K562 (cell line): ENCODE measurements around the gene APOBEC3A. TPM values are rescaled to one million over a fixed set of nuclear protein-coding genes. Genes with fewer than 3 reads are reported as not detected.

Experiments used
- ATAC-seq: fragments of 200-7000 bp; cut with Tn5 transposase; 3 replicates; pipeline ENCODE4 v1.9.1; 2020; ENCODE audit warnings: moderate library complexity
- BruUV-seq: library from RNA; stranded (reverse); fragments of 400-500 nt; replicated peaks from 2 replicates; lab custom pipeline; 2021; lab: Mats Ljungman, UMichigan
- CTCF ChIA-PET: fragments of 300-600 bp; formaldehyde crosslinking; extraction: SDS; loops from one replicate; lab custom pipeline; 2021; ENCODE audit warnings: low intra/inter-chr PET ratio; lab: Yijun Ruan, JAX
- POLR2A ChIA-PET: fragments of 300-600, 350-650 bp; sonication (Branson Sonifier 250); formaldehyde crosslinking; extraction: SDS; loops from one replicate; lab custom pipeline; 2021; ENCODE audit warnings: antibody characterized with exemption, inconsistent platforms; lab: Yijun Ruan, JAX
- DNase-seq, 4 experiments: peaks; one replicate each; pipeline versions ENCODE4 v3.0.0 to v3.0.0-alpha.2; 2011 to 2018; ENCODE audit warnings: low spot score in 3 of 4, mixed read lengths in 3 of 4; ENCODE audit errors: extremely low read depth in 1 of 4
- FAIRE-seq: peaks from 2 replicates; lab custom pipeline; 2011; peaks lifted over from hg19 to GRCh38; lab: Jason Lieb, UNC
- H2AFZ ChIP-seq: 2 replicates; pipeline ENCODE4 v1.6.0; 2011; ENCODE audit warnings: low read depth, low read length, control low read depth, inconsistent platforms
- H3K27ac ChIP-seq: fragments of 200-600 bp; 3 replicates; pipeline ENCODE4 v1.8.0; 2011; ENCODE audit warnings: low read depth, mild to moderate bottlenecking, control low read depth, inconsistent platforms, low read length, moderate library complexity, mixed read lengths; ENCODE audit errors: extremely low read depth
- H3K27me3 ChIP-seq, 2 experiments: fragments of 300-600 bp in 1 of 2; 2 replicates in 1 of 2; 3 replicates in 1 of 2; pipeline versions ENCODE4 v1.6.0 to v1.8.0; 2011; ENCODE audit warnings: inconsistent platforms in 2 of 2, low read length in 2 of 2, mild to moderate bottlenecking in 1 of 2, mixed read lengths in 1 of 2, moderate library complexity in 1 of 2; ENCODE audit not compliant: control insufficient read depth in 2 of 2, insufficient read depth in 2 of 2
- H3K36me3 ChIP-seq: fragments of 300-600 bp; 3 replicates; pipeline ENCODE4 v1.8.0; 2011; ENCODE audit warnings: mild to moderate bottlenecking, low read length, inconsistent platforms; ENCODE audit not compliant: control insufficient read depth, insufficient read depth
- H3K4me1 ChIP-seq, 2 experiments: fragments of 200-600 bp in 1 of 2; replicated peaks in 1 of 2; 2 replicates in 1 of 2; 3 replicates in 1 of 2; pipeline versions ENCODE4 v1.5.1 to v1.8.0; 2011; ENCODE audit warnings: inconsistent platforms in 2 of 2, low read length in 2 of 2, mild to moderate bottlenecking in 1 of 2, mixed read lengths in 1 of 2, moderate library complexity in 1 of 2; ENCODE audit not compliant: control insufficient read depth in 2 of 2, insufficient read depth in 2 of 2
- H3K4me2 ChIP-seq: 2 replicates; pipeline ENCODE4 v1.6.1; 2011; ENCODE audit warnings: low read length, control low read depth, inconsistent platforms, mixed read lengths; ENCODE audit not compliant: insufficient read depth
- H3K4me3 ChIP-seq: fragments of 200-600 bp; sonication (generic), shearing (Covaris generic); 2 replicates; pipeline ENCODE4 v1.5.1; 2016; ENCODE audit warnings: control low read depth, inconsistent platforms
- H3K79me2 ChIP-seq: fragments of 200-600 bp; 3 replicates; pipeline ENCODE4 v1.8.0; 2011; ENCODE audit warnings: low read length, inconsistent platforms; ENCODE audit not compliant: control insufficient read depth, insufficient read depth
- H3K9ac ChIP-seq, 2 experiments: 2 replicates each; pipeline versions ENCODE4 v1.6.0 to v1.6.1; 2011; ENCODE audit warnings: low read depth in 2 of 2, low read length in 2 of 2, control low read depth in 1 of 2, inconsistent platforms in 1 of 2, mild to moderate bottlenecking in 1 of 2, mixed read lengths in 1 of 2; ENCODE audit not compliant: insufficient read depth in 1 of 2
- H3K9me1 ChIP-seq: one replicate; pipeline ENCODE4 v1.6.0; 2011; ENCODE audit warnings: inconsistent platforms, mild to moderate bottlenecking, low read length, moderate library complexity; ENCODE audit not compliant: control insufficient read depth, insufficient read depth
- H3K9me3 ChIP-seq: replicated peaks from 2 replicates; pipeline ENCODE4 v1.5.1; 2011; ENCODE audit warnings: low read depth, low read length, inconsistent platforms; ENCODE audit not compliant: control insufficient read depth, insufficient read depth
- H4K20me1 ChIP-seq: replicated peaks from 2 replicates; pipeline ENCODE4 v1.6.1; 2011; ENCODE audit warnings: low read length, inconsistent platforms, mixed read lengths; ENCODE audit not compliant: control insufficient read depth, insufficient read depth
- CBX3 ChIP-seq, 2 experiments: IDR thresholded peaks; 1 replicate in 1 of 2; 2 replicates in 1 of 2; pipeline ENCODE4 v1.6.1; 2012; ENCODE audit warnings: inconsistent platforms in 2 of 2, low read length in 2 of 2, borderline replicate concordance in 1 of 2, control low read depth in 1 of 2
- HDAC2 ChIP-seq: fragments of 450-650 bp; IDR thresholded peaks from 2 replicates; pipeline ENCODE4 v1.6.1; 2016; ENCODE audit warnings: mild to moderate bottlenecking
- SREBF2 ChIP-seq: sonication (generic); formaldehyde crosslinking; IDR thresholded peaks from 2 replicates; pipeline ENCODE4 v1.4.0; 2020; ENCODE audit warnings: mild to moderate bottlenecking, missing genetic modification reagents
- TAF15 ChIP-seq: fragments of 200-400 bp; formaldehyde crosslinking; IDR thresholded peaks from 2 replicates; pipeline ENCODE4 v1.6.1; 2017; ENCODE audit warnings: mild to moderate bottlenecking, low read depth, low read length, moderate library complexity
- TCF7 ChIP-seq: sonication (generic); IDR thresholded peaks from 2 replicates; pipeline ENCODE4 v1.6.1; 2016; ENCODE audit warnings: antibody characterized with exemption, borderline replicate concordance
- ZNF212 ChIP-seq: fragments of 450-650 bp; formaldehyde crosslinking; IDR thresholded peaks from 2 replicates; pipeline ENCODE4 v1.4.0; 2020; ENCODE audit warnings: mild to moderate bottlenecking
- WGBS: fragments of 100-300 bp; shearing (Covaris generic); methylation state at CpG from one replicate; pipeline ENCODE4 v1.1.6; 2016; ENCODE audit warnings: low coverage, mixed read lengths; ENCODE audit not compliant: insufficient coverage; ENCODE audit errors: missing lambda C conversion rate; 5-methylcytosine and 5-hydroxymethylcytosine counted together
- in situ Hi-C: fragments of 300-500 bp; cut with MboI; formaldehyde crosslinking; loops from 4 replicates; pipeline ENCODE4 v1.15.0; 2018; ENCODE audit warnings: inconsistent platforms, mixed read lengths
- intact Hi-C: fragments of 100-400 bp; cut with micrococcal nuclease; formaldehyde crosslinking; loops from 2 replicates; pipeline ENCODE4 v1.14.2; 2022
- polyA plus RNA-seq, 8 experiments: library from polyadenylated mRNA; depleted of rRNA in 4 of 8; stranded (reverse) in 5 of 8; unstranded in 3 of 8; fragments of >200 nt; fragmentation: Nextera tagmentation in 2 of 8; fragmentation: Illumina TruSeq in 1 of 8; extraction: Ambion mirVana in 2 of 8; extraction: Trizol in 1 of 8; gene quantifications; 2 replicates each; pipeline versions ENCODE4 v1.2.1 to v1.2.3, GENCODE V29; 2011 to 2014; ENCODE audit warnings: inconsistent platforms in 1 of 8, missing spikeins in 1 of 8
- total RNA-seq, 7 experiments: library from RNA; depleted of rRNA in 6 of 7; stranded (reverse); fragments of >200 nt in 6 of 7; fragmentation: Illumina TruSeq in 2 of 7; extraction: Trizol in 2 of 7; gene quantifications; 2 replicates each; pipeline versions ENCODE4 v1.2.1 to v1.2.3, GENCODE V29; 2011 to 2021; ENCODE audit warnings: low replicate concordance in 1 of 7
- TF ChIP-seq, protein P1 (sequence below): fragments of 450-650 bp; conservative IDR thresholded peaks from 2 replicates; pipeline ENCODE4 v1.6.1; 2016; ENCODE audit warnings: missing genetic modification characterization, low read depth, mild to moderate bottlenecking, missing compliant biosample characterization, moderate library complexity
- TF ChIP-seq, protein P2 (sequence below): sonication (generic); formaldehyde crosslinking; IDR thresholded peaks from 2 replicates; pipeline ENCODE4 v1.8.0; 2022; ENCODE audit warnings: missing genetic modification reagents, mild to moderate bottlenecking, borderline replicate concordance
- TF ChIP-seq, protein P3 (sequence below): IDR thresholded peaks from 2 replicates; pipeline ENCODE4 v1.6.1; 2011; ENCODE audit not compliant: insufficient read length; ENCODE audit errors: extremely low read depth
- TF ChIP-seq, protein P4 (sequence below): sonication (generic); formaldehyde crosslinking; IDR thresholded peaks from 2 replicates; pipeline ENCODE4 v1.8.0; 2022; ENCODE audit warnings: mild to moderate bottlenecking, missing genetic modification reagents
- TF ChIP-seq, protein P5 (sequence below): fragments of 250-450 bp; sonication (Bioruptor Pico); IDR thresholded peaks from 2 replicates; pipeline ENCODE4 v1.9.0; 2021; ENCODE audit warnings: mild to moderate bottlenecking, inconsistent platforms

The APOBEC3A gene
- total and polyA plus RNA-seq, 9 of the 15 experiments (the other 6 are each of a cell fraction or from before 2014, with no cell fraction given): 0.04 TPM; not detected in 8

DNA sequence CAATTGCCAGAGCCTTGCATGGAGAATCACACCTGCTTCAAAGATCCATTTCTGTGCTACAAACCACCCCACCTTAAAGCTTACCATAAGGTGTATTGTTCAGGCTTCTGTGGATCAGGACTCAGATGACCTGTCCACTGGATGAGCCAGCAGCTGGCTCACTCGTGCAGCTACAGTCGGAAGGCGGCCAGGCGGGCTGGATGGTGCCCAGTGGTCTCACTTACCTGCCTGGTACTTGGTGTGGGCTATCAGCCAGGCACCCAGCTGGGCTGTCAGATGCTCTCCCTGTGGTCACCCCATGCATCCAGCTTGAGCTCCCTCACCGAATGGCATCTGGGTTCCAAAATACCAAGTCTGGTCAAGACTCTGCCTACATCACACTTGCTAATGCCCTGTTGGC, 13.8 kb downstream of the APOBEC3A start (continued):
- TF ChIP-seq, protein P1, sequence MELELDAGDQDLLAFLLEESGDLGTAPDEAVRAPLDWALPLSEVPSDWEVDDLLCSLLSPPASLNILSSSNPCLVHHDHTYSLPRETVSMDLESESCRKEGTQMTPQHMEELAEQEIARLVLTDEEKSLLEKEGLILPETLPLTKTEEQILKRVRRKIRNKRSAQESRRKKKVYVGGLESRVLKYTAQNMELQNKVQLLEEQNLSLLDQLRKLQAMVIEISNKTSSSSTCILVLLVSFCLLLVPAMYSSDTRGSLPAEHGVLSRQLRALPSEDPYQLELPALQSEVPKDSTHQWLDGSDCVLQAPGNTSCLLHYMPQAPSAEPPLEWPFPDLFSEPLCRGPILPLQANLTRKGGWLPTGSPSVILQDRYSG (tag): no peak
- TF ChIP-seq CBX3 (IDR thresholded peaks at IDR 0.05; ENCODE audit: borderline replicate concordance in 1 of 2, low read length in 2 of 2): no peak
- TF ChIP-seq, protein P2, sequence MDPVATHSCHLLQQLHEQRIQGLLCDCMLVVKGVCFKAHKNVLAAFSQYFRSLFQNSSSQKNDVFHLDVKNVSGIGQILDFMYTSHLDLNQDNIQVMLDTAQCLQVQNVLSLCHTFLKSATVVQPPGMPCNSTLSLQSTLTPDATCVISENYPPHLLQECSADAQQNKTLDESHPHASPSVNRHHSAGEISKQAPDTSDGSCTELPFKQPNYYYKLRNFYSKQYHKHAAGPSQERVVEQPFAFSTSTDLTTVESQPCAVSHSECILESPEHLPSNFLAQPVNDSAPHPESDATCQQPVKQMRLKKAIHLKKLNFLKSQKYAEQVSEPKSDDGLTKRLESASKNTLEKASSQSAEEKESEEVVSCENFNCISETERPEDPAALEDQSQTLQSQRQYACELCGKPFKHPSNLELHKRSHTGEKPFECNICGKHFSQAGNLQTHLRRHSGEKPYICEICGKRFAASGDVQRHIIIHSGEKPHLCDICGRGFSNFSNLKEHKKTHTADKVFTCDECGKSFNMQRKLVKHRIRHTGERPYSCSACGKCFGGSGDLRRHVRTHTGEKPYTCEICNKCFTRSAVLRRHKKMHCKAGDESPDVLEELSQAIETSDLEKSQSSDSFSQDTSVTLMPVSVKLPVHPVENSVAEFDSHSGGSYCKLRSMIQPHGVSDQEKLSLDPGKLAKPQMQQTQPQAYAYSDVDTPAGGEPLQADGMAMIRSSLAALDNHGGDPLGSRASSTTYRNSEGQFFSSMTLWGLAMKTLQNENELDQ (CRISPR knock-in tag): no peak
- TF ChIP-seq, protein P3, sequence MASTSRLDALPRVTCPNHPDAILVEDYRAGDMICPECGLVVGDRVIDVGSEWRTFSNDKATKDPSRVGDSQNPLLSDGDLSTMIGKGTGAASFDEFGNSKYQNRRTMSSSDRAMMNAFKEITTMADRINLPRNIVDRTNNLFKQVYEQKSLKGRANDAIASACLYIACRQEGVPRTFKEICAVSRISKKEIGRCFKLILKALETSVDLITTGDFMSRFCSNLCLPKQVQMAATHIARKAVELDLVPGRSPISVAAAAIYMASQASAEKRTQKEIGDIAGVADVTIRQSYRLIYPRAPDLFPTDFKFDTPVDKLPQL: no peak

DNA sequence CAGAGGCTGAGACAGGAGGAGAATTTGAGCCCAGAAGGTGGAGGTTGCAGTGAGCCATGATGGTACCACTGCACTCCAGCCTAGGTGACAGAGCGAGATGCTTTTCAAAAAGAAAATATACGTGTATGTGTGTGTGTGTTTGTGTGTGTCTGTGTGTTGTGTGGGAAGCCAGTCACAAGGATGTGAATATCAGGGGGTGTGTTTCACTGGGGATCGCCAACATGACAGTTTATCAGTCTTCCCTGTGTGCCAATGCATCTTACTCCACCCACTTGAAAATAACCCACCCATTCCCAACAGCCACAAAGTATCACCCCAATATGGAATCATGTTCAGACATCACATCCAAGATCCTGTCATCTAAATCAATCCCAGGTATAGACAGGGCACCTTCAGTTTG, 14.4 kb downstream of the APOBEC3A start:
- no TSS peak for BruUV-seq
- no peak overlapping the region for H2AFZ ChIP-seq
- H3K27ac ChIP-seq: no peak overlapping the region
- in situ Hi-C loops (no loop called here), intact Hi-C loops (no loop called here)
- no peaks in the 10 kb centered on the region for H3K9me3 ChIP-seq
- H3K27me3 ChIP-seq: peaks cover 0 to 31% of the 10 kb centered on the region in 2 experiments; a peak in 3 of 5 replicates
- H3K9ac ChIP-seq: no peak overlapping the region
- ChIA-PET POLR2A (interaction anchor here (0.7 to 0.9 kb wide), 2 partner anchors 8 to 11 kb away, joined by 3 read pairs; partner anchors contain the start of gene APOBEC3B), CTCF (interaction anchor here (1.4 kb wide), 1 partner anchor 31 kb away, joined by 4 read pairs; no protein-coding TSS in a partner anchor)
- DNase-seq (no peak), ATAC-seq (no peak), FAIRE-seq (no peak)
- H3K36me3 ChIP-seq: no peaks in the 10 kb centered on the region
- H3K4me1 ChIP-seq: peaks cover 0 to 4% of the 10 kb centered on the region in 2 experiments; a peak in 3 of 5 replicates
- no peak overlapping the region for H3K4me2 ChIP-seq
- no peaks in the 10 kb centered on the region for H3K9me1 ChIP-seq
- 4% methylated on average over 3 of the region's 3 CpGs for WGBS
- H3K4me3 ChIP-seq: no peak overlapping the region
- no peaks in the 10 kb centered on the region for H4K20me1 ChIP-seq
- H3K79me2 ChIP-seq: no peaks in the 10 kb centered on the region
- TF ChIP-seq HDAC2 (no peak), ZNF212 (CRISPR knock-in tag) (no peak), TCF7 (no peak), TAF15 (no peak), SREBF2 (CRISPR knock-in tag) (no peak)
- TF ChIP-seq, protein P4, sequence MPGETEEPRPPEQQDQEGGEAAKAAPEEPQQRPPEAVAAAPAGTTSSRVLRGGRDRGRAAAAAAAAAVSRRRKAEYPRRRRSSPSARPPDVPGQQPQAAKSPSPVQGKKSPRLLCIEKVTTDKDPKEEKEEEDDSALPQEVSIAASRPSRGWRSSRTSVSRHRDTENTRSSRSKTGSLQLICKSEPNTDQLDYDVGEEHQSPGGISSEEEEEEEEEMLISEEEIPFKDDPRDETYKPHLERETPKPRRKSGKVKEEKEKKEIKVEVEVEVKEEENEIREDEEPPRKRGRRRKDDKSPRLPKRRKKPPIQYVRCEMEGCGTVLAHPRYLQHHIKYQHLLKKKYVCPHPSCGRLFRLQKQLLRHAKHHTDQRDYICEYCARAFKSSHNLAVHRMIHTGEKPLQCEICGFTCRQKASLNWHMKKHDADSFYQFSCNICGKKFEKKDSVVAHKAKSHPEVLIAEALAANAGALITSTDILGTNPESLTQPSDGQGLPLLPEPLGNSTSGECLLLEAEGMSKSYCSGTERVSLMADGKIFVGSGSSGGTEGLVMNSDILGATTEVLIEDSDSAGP (CRISPR knock-in tag): no peak
- TF ChIP-seq, protein P5, sequence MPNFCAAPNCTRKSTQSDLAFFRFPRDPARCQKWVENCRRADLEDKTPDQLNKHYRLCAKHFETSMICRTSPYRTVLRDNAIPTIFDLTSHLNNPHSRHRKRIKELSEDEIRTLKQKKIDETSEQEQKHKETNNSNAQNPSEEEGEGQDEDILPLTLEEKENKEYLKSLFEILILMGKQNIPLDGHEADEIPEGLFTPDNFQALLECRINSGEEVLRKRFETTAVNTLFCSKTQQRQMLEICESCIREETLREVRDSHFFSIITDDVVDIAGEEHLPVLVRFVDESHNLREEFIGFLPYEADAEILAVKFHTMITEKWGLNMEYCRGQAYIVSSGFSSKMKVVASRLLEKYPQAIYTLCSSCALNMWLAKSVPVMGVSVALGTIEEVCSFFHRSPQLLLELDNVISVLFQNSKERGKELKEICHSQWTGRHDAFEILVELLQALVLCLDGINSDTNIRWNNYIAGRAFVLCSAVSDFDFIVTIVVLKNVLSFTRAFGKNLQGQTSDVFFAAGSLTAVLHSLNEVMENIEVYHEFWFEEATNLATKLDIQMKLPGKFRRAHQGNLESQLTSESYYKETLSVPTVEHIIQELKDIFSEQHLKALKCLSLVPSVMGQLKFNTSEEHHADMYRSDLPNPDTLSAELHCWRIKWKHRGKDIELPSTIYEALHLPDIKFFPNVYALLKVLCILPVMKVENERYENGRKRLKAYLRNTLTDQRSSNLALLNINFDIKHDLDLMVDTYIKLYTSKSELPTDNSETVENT (CRISPR knock-in tag): no peak
